Measurements from ENCODE around the gene DGLUCY.
"Not testable (repeated sequence)": the region's sequence is repeated elsewhere in the genome, so short reads cannot be mapped to it uniquely, and the experiment has no call there.

The DGLUCY gene

GRCh38 chr14:91237219-91237618 lies 123.3 kb downstream of the DGLUCY start:
- DNase-seq: no peak

DNA sequence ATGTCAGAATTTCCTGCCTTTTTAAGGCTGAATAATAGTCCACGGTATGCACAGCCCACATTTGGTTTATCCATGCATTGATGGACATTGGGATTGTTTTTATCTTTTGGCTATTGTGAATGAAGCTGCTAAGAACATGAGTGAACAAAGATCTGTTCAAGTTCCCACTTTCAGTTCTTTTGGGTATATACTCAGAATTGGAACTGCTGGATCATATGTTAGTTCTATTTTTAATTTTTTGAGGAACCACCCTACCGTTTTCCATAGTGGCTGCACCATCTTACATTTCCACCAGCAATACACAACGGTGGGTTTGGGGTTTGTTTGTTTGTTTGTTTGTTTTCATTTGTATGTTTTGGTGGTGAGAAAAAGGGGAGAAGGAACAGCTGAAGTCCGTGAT lies 124.2 kb downstream of the DGLUCY start:
- DNase-seq: no peak

GRCh38 chr14:91238661-91239060 lies 124.8 kb downstream of the DGLUCY start:
- no peak for DNase-seq

DNA sequence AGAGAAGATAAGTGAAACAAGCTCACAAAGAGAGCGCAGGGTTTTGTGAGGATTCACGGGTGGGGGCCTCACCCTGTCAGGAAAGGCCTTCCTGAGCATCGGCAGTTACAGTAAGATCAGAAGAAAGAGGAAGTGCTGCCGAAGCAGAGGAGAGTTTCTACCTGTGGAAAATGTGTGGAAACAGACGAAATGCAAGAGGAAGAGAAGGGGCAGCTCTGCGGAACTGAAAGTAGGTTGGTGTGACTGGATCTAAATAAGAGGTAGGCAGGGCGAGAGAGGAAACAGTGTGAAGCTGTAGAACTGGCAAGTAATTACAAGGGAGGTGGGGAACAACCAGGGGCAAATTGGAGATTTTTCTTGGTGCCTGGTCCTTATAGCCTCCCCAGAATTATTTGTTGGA lies 128.0 kb downstream of the DGLUCY start:
- DNase-seq: peak; percentile 51

- no peak for DNase-seq
Measured at GRCh38 chr14:91242635-91243034, 128.8 kb downstream of the DGLUCY start.

DNA sequence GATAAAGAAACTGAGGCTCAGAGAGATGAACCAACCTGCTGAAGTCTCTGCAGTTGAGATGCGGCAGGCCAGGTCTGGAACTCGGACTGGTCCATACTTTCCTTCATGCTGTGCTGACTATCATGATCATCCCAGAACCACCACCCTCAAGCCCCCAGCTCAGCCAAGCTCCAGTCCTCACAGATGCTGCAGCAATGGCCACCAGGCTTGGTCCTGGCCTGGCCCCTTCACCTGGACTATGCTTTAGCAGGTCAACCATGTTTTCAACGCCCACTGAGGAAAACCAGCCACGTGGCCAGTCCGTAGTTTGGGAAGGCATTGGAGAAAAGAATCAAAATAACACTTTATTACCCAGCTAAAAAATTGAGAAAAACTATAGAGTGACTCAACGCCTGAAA lies 129.2 kb downstream of the DGLUCY start:
- no peak for DNase-seq

- DNase-seq: no peak
Measured at GRCh38 chr14:91244501-91244901, 130.6 kb downstream of the DGLUCY start, which contains the start of gene GPR68. Gene GPR68, minus strand, starts transcription at chr14:91244704. Its CDS starts 9,654 bp downstream, at chr14:91235050.

GRCh38 chr14:91245029-91245428 lies 131.2 kb downstream of the DGLUCY start:
- peak; percentile 73 for DNase-seq

DNA sequence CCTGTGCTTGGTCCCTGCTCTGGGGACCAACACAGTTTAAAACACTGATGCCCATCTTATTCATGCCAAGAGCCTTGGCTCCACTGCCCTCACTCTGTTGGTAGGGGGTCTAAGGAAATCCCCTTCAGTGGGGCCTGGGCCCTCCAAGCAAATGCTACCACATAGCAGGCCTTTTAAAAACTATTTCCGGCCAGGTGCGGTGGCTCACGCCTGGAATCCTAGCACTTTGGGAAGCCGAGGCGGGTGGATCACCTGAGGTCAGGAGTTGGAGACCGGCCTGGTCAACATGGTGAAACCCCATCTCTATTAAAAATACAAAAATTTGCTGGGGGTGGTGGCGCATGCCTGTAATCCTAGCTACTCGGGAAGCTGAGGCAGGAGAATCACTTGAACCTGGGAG lies 131.7 kb downstream of the DGLUCY start:
- not testable (repeated sequence) for DNase-seq

- DNase-seq: peak; percentile 86
Measured at GRCh38 chr14:91246051-91246852, 132.4 kb downstream of the DGLUCY start.

DNA sequence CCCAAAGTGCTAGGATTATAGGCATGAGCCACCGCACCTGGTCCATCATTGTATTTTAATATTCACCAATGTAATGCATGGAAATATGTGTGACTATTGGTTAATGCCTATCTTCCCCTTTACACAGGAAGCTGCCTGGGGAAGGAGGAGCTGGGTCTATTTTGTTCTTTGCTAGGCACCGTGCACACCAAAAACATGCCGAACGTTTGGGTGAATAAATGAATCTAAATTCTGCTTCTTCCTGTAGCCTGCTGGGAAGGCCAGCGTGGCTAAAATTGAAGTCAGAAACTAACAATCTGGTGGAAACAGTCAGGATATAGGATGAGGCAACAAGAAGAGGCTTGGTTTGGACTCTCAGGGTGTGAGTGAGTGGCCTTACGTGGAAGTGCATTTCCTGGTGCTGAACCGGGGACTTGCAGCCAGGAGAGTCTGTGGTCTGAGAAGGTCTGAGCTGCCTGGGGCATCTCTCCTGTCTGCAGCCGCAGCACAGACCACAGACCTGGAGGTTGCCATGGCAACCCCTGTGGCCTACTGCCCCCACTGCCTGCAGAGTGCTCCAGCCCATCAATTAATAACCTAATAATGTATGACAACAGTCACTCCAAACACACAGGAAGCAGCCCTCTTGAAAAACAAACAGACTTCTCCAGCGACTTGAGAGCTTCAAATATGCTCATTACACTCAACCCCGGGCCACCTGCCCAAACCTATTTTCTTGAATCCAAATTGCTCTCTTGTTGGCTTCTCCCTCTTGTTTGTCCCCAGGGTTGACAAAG lies 136.2 kb downstream of the DGLUCY start:
- peak; percentile 69 for DNase-seq

- DNase-seq: no peak
Measured at GRCh38 chr14:91250912-91251311, 137.0 kb downstream of the DGLUCY start.

- DNase-seq: peak; percentile 42
Measured at GRCh38 chr14:91252871-91253794, 139.3 kb downstream of the DGLUCY start.

- no peak for DNase-seq
Measured at GRCh38 chr14:91253795-91254323, 140.0 kb downstream of the DGLUCY start.

DNA sequence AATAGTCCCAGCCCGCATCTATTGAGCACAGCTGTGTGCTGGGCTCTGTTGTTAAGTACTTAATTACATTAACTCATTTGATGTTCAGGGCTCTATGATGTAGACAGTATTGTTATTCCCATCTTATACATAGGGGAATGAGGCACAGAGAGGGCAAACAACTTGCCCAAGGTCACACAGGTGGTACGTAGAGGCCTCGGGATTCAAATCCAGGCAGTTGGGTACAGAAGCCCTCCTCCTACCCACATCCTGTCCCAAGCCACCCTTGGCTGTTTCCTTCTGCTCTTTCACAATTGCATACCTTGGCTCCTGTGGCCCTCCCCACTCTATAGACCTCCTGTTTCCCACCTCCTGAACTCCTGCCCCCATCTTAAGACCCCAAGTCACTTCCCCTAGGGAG lies 140.6 kb downstream of the DGLUCY start:
- DNase-seq: no peak

DNA sequence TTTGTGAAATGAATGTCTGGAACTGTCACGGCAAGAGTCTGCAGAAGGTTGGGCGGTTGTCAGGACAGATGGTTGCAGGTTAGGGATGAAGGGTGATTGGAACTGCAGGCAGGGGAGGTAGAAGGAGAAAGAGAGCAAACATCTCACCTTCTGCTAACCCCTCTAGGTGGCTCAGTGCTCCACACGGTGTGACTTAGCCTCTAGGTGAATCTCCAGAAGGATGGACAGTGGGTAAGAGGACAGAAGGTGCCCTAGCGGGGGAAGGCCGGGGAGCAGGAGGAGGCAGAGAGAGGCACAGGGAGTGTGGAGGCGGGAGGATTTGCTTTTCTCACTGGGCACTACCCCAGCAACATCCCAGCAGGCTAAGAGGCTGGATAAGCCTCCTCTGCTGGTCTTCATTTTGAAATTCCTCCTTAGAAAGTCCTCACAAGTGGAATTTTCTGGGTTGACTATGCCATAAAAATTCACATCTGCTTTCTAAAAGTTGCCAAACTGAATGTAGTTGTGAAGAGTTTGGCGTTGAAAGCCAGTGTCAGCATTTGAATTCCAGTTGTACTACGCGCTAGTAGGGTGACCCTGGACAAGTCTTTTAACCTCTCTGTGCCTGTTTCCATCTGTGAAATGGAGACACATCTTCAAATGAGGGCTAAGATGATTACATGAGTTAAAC lies 141.3 kb downstream of the DGLUCY start:
- DNase-seq: no peak

DNA sequence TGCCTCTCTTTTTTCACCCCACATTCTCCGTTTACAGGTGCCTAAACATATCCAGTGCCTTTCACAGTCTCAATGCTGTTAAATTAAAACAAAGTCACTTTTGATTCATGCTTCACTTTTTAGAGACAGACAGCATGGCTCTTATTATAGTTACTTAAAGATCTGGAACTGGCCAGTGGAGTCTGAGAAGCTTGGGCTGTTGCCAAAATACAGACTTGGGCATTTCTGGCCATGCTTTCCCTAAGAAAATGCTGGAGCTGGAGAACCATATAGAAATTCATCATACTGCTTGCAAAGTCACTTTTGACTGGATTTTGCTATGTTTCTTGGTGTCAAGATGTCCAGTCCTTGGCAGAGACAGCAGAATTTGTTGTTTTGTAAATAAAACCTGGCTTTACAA lies 142.8 kb downstream of the DGLUCY start:
- no peak for DNase-seq

DNA sequence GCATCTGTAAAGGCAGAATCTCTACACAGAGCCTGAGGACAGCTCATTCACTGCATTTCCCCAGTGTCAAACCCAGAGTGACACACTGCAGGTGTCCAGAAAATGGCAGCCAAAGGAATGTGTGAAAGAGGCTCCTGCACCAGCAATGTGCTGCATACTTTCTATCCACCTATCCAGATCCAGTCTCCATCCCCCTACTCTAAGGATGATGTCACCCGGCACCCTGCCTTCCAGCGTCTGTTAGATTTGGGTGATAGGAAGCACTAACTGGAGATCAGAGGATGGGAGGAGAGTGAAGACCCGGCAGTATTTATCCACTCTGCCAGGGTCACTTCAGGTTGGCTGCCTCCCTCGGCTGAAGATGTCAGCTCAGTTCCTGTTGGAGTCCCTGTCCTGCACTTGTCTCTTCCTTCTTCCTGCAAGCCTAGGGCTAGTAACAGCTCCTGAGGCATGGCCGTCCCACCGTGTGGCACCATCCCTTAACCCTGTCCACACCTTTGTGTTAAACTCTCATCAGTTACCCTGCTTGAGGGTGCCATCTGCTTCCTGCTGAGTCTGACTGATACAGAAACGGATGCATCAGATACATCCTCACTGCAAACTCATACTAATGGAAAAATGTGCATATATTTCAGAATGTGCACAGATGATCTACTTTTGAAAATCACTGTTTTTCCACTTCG lies 143.6 kb downstream of the DGLUCY start:
- DNase-seq: no peak

DNA sequence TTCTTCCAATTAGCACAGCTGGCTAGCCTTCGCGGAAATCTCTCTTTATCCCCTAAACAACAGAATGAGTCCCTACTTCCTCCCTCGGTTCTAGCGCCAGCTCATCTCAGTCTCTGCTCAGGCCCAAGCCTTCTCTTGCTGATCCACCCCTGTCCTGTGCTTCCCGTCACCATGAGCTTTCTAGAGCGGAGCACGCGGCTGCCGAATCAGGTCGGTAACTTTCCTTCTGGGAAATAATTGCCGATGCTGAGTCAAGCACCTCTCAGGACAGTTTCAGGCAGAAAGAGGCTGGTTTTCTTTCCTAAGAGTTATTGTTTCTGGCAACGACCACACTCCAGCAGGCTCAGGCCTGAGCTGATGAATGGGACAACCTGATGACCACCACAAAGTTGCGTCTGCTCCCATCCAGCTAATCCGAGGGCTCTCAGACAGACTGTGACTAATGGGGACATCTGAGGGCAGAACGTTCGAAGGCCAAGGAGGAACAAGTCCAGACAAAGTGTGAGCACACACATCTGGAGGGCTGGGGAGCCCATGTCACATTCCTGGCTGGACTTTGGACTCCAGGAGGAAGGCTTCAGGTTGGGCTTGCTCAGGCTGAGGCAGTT lies 144.2 kb downstream of the DGLUCY start:
- DNase-seq: no peak

- DNase-seq: no peak
Measured at GRCh38 chr14:91258876-91259275, 145.0 kb downstream of the DGLUCY start.

DNA sequence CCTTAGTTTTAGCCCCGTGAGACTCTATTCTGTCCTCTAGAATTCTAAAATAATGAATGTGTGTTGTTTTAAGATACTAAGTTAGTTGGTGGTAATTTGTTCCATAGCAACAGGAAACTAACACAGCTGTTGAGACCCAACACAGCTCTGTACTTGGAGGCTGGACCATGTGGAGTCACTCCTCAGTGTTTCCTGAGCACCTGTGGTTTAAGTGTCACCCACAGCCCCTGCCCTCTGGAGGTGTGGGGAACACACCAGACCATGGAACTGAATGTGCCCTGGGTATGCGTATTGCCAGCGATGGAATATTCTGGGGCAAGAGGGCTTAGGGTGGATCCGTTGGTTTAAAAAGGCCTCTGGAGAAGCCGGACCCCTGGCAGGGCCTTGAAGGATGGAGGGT lies 147.2 kb downstream of the DGLUCY start:
- DNase-seq: peak; percentile 38

Data from CD4-positive, alpha-beta T cell treated with Interferon gamma for 1 hour (primary cell).